Stimulated activated memory B cell treated with anti-CD40 and anti-IgM and Interleukin-4, amounts not matched to agents 10 μg/mL and 1 μg/mL and 100 μg/mL, for 72 hours (primary cell): ENCODE results near the gene FMN1.
"Not testable (repeated sequence)": the region's sequence is repeated elsewhere in the genome, so short reads cannot be mapped to it uniquely, and the experiment has no call there.

Source experiments
- ATAC-seq: fragments of 150-1000 bp; cut with Tn5 transposase; 2 replicates; pipeline ENCODE4 v1.10.0; 2021
- H3K27ac Mint-ChIP-seq: one replicate; pipeline ENCODE4 v1.8.0; 2022; ENCODE audit warnings: mild to moderate bottlenecking, mixed read lengths
- H3K27me3 Mint-ChIP-seq: one replicate; pipeline ENCODE4 v1.8.0; 2022; ENCODE audit warnings: mixed read lengths
- H3K36me3 Mint-ChIP-seq: one replicate; pipeline ENCODE4 v1.8.0; 2022; ENCODE audit warnings: mixed read lengths
- H3K4me1 Mint-ChIP-seq: one replicate; pipeline ENCODE4 v1.8.0; 2022; ENCODE audit warnings: mixed read lengths
- H3K4me3 Mint-ChIP-seq: one replicate; pipeline ENCODE4 v1.8.0; 2022; ENCODE audit warnings: mild to moderate bottlenecking, moderate library complexity, mixed read lengths
- H3K9me3 Mint-ChIP-seq: one replicate; pipeline ENCODE4 v1.8.0; 2022; ENCODE audit warnings: mixed read lengths

FMN1 gene

GRCh38 chr15:32866454-32867312 is 327.8 kb downstream of the FMN1 start:
- Mint-ChIP-seq H3K4me1 (peaks cover 41% of the 10 kb centered on the region), H3K36me3 (no peaks in the 10 kb centered on the region), H3K27ac (peak overlapping the region; percentile 3), H3K4me3 (no peak overlapping the region), H3K27me3 (no peaks in the 10 kb centered on the region), H3K9me3 (no peaks in the 10 kb centered on the region)
- ATAC-seq = peak; percentile 40

GRCh38 chr15:32864841-32865240 is 329.7 kb downstream of the FMN1 start:
- no peak for ATAC-seq
- Mint-ChIP-seq H3K27me3 (no peaks in the 10 kb centered on the region), H3K4me1 (peaks cover 29% of the 10 kb centered on the region), H3K36me3 (no peaks in the 10 kb centered on the region), H3K27ac (no peak overlapping the region), H3K4me3 (no peak overlapping the region), H3K9me3 (no peaks in the 10 kb centered on the region)

GRCh38 chr15:32864051-32864450 is 330.5 kb downstream of the FMN1 start:
- Mint-ChIP-seq H3K27ac (no peak overlapping the region), H3K9me3 (no peaks in the 10 kb centered on the region), H3K36me3 (no peaks in the 10 kb centered on the region), H3K4me3 (no peak overlapping the region), H3K27me3 (no peaks in the 10 kb centered on the region), H3K4me1 (peaks cover 21% of the 10 kb centered on the region)
- ATAC-seq = no peak

DNA sequence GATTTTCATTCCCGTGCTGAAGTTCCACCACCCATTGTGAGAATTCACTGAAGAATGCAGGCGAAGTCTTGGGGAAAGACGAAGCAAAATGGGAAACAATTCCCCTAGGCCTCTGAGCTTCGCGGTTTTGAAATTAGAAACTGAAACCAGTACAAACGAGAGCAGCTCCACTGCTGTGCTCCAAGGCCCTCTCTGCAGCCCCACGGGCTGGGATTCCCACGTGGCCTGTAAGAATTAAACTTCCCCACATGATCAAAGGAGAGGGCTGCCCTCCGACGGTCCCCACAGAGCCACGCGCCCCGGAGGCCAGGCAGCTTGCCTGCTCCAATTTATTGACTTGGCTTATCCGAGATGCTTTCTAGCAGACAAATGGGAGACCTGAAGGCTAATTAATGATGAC is 332.8 kb downstream of the FMN1 start:
- H3K36me3 Mint-ChIP-seq = no peaks in the 10 kb centered on the region
- peaks cover 16% of the 10 kb centered on the region for H3K4me1 Mint-ChIP-seq
- H3K4me3 Mint-ChIP-seq = peak overlapping the region; percentile 51
- H3K27ac Mint-ChIP-seq = no peak overlapping the region
- H3K27me3 Mint-ChIP-seq = no peaks in the 10 kb centered on the region
- peak; percentile 54 for ATAC-seq
- no peaks in the 10 kb centered on the region for H3K9me3 Mint-ChIP-seq

- no peak for ATAC-seq
- Mint-ChIP-seq H3K27ac (no peak overlapping the region), H3K9me3 (no peaks in the 10 kb centered on the region), H3K4me3 (no peak overlapping the region), H3K27me3 (no peaks in the 10 kb centered on the region), H3K36me3 (no peaks in the 10 kb centered on the region), H3K4me1 (peaks cover 12% of the 10 kb centered on the region)
Measured at GRCh38 chr15:32861174-32861573, 333.3 kb downstream of the FMN1 start.

DNA sequence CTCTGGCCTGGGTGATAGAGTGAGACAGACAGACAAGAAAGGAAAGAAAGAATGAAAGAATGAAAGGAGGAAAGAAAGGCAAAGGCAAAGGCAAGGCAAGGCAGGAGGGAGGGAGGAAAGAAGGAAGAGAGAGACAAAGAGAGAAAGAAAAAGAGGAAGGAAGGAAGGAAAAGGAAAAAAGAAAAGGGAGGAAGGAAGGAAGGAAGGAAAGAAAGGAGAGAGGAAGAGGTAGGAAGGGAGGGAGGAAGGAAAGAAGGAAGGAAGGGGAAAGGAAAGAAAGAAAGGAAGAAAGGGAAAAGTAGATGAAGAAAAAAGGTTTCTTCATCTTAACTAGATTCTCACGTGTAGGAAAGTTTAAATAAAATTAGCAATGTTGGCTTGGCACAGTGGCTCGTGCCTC is 334.5 kb downstream of the FMN1 start:
- Mint-ChIP-seq H3K4me1 (peaks cover 12% of the 10 kb centered on the region), H3K9me3 (no peaks in the 10 kb centered on the region), H3K36me3 (no peaks in the 10 kb centered on the region), H3K27me3 (no peaks in the 10 kb centered on the region), H3K27ac (peak overlapping the region; percentile 17), H3K4me3 (no peak overlapping the region)
- no peak for ATAC-seq

DNA sequence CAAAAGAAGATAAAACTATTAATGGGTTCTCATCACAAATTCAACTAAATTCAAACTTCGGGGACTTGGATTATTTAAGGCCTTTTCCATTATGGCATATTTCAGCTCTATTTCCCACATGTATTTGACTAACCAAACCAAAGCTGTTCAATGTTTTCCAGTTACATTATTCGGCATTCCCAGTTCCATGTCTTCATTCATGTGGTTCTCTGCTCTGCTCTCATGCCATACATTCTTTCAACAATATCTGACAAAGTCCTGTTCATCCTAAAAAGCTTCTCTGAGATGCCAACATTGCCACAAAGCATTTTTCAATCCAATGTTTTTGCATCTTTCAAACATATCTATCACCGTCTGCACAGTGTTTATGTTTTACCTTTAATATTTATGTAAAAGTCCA is 335.3 kb downstream of the FMN1 start:
- H3K27ac Mint-ChIP-seq = no peak overlapping the region
- H3K36me3 Mint-ChIP-seq = no peaks in the 10 kb centered on the region
- no peaks in the 10 kb centered on the region for H3K27me3 Mint-ChIP-seq
- no peak overlapping the region for H3K4me3 Mint-ChIP-seq
- peaks cover 12% of the 10 kb centered on the region for H3K4me1 Mint-ChIP-seq
- no peaks in the 10 kb centered on the region for H3K9me3 Mint-ChIP-seq
- no peak for ATAC-seq

GRCh38 chr15:32857732-32858131 is 336.8 kb downstream of the FMN1 start:
- Mint-ChIP-seq H3K4me3 (no peak overlapping the region), H3K27ac (no peak overlapping the region), H3K9me3 (no peaks in the 10 kb centered on the region), H3K36me3 (no peaks in the 10 kb centered on the region), H3K27me3 (no peaks in the 10 kb centered on the region), H3K4me1 (peaks cover 12% of the 10 kb centered on the region)
- no peak for ATAC-seq

DNA sequence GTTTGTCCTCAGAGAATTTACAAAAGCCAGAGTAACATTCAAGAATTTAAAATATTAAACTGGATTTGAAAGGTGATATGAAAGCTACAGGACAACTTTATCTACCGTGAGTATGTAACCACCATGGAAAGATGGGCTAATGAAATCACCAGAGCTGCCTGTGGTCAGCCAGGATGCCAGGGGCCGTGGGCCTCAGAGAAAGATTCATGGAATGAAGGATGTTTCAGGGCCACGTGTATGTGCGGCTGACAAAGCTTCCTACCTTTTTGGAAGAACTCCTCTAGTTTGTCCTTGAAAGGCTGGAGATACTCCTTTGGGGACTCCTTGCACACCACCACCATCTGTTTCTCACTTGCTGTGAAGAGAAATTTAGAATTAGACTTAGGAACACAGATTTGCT is 337.8 kb downstream of the FMN1 start:
- H3K36me3 Mint-ChIP-seq = no peaks in the 10 kb centered on the region
- peaks cover 8% of the 10 kb centered on the region for H3K4me1 Mint-ChIP-seq
- no peak overlapping the region for H3K27ac Mint-ChIP-seq
- H3K4me3 Mint-ChIP-seq = no peak overlapping the region
- H3K27me3 Mint-ChIP-seq = no peaks in the 10 kb centered on the region
- no peaks in the 10 kb centered on the region for H3K9me3 Mint-ChIP-seq
- ATAC-seq = no peak

- Mint-ChIP-seq H3K36me3 (no peaks in the 10 kb centered on the region), H3K27me3 (no peaks in the 10 kb centered on the region), H3K4me3 (no peak overlapping the region), H3K4me1 (peaks cover 5% of the 10 kb centered on the region), H3K9me3 (no peaks in the 10 kb centered on the region), H3K27ac (no peak overlapping the region)
- no peak for ATAC-seq
Measured at GRCh38 chr15:32855942-32856341, 338.6 kb downstream of the FMN1 start.

DNA sequence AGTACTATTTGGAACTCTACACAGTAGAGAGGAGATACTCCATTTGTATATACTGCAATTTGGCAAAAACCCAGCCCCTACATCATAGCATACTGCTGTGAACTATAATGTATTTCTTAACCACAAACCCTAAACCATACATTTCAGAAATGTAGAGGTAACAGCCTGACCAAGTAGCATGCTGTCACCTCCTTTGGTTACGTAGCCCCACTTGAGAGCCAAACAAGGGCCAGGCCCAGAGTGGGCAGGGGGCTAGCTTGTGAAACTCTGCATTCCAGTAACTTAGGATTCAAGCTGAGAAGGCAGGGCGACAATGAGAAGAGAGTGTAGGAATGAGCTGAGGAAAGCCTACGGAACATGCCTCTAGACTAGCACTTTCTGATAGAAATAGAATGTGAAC is 340.9 kb downstream of the FMN1 start:
- Mint-ChIP-seq H3K4me3 (no peak overlapping the region), H3K27me3 (no peaks in the 10 kb centered on the region), H3K36me3 (no peaks in the 10 kb centered on the region), H3K9me3 (no peaks in the 10 kb centered on the region), H3K27ac (no peak overlapping the region), H3K4me1 (peaks cover 5% of the 10 kb centered on the region)
- ATAC-seq = no peak

GRCh38 chr15:32852771-32853170 is 341.7 kb downstream of the FMN1 start:
- H3K4me1 Mint-ChIP-seq = peaks cover 2% of the 10 kb centered on the region
- H3K27me3 Mint-ChIP-seq = no peaks in the 10 kb centered on the region
- H3K27ac Mint-ChIP-seq = no peak overlapping the region
- H3K4me3 Mint-ChIP-seq = no peak overlapping the region
- no peaks in the 10 kb centered on the region for H3K9me3 Mint-ChIP-seq
- H3K36me3 Mint-ChIP-seq = no peaks in the 10 kb centered on the region
- ATAC-seq = no peak

GRCh38 chr15:32852017-32852416 is 342.5 kb downstream of the FMN1 start:
- H3K9me3 Mint-ChIP-seq = no peaks in the 10 kb centered on the region

DNA sequence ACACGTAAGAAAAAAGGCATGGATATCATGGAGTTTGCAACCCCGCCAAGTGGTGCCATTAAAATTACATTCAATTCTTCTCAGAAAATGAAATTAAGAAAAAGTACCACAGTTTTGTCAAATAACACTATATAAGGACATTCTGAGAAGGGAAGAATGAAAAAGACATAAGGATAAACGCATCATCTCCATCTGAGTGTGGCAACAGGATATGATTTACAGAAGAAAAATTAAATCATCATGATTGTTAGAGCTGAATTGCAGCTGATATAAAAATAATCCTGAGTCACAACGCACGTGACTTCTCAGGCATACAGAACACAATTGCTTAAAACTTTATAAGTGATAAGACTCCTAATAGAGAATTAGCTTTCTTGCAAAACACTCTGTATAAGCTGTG is 342.9 kb downstream of the FMN1 start:
- H3K27me3 Mint-ChIP-seq = no peaks in the 10 kb centered on the region
- no peak overlapping the region for H3K27ac Mint-ChIP-seq
- no peaks in the 10 kb centered on the region for H3K9me3 Mint-ChIP-seq
- ATAC-seq = no peak
- no peaks in the 10 kb centered on the region for H3K36me3 Mint-ChIP-seq
- H3K4me3 Mint-ChIP-seq = no peak overlapping the region
- no peaks in the 10 kb centered on the region for H3K4me1 Mint-ChIP-seq

More at GRCh38 chr15:32852017-32852416, 342.5 kb downstream of the FMN1 start:
- Mint-ChIP-seq H3K4me3 (no peak overlapping the region), H3K27ac (no peak overlapping the region), H3K4me1 (no peaks in the 10 kb centered on the region), H3K27me3 (no peaks in the 10 kb centered on the region), H3K36me3 (no peaks in the 10 kb centered on the region)
- ATAC-seq = no peak

DNA sequence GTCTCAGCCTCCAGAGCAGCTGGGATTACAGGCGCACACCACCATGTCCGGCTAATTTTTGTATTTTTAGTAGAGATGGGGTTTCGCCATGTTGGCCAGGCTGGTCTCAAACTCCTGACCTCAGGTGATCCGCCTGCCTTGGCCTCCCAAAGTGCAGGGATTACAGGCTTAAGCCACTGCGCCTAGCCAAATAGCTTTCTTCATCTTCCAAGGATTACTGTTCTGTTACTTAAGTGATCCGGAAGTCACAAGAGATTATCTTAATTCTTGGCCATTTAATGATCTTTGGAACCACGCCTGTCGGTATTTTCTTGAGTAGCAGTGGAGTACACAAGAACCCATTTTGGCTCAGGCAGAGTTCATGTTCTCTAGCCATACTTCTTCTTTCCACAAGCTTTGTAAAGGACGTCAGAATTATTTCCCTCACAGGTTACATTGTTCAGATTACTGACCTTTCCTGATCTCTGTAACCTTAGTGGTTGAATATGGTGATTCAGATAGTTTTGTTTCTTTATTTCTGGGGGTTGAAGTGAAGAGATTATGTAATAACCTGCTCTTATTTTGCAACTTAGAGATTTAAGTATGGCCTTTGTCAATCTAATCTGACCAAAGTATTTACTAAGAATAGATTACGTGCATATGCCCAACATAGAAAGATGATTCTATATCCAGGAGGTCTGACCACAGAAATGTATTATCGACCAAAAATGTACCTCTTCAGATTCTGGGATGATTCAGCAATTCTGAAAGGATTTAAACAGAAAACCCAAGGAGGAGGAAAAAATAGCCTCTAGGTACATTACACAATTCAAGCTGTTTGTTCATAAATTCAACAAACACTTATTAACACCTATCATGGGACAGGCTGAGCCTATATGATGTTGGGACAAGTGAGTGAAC is 344.5 kb downstream of the FMN1 start:
- ATAC-seq = no peak
- Mint-ChIP-seq H3K9me3 (no peaks in the 10 kb centered on the region), H3K27ac (no peak overlapping the region), H3K27me3 (no peaks in the 10 kb centered on the region), H3K4me3 (no peak overlapping the region), H3K36me3 (no peaks in the 10 kb centered on the region), H3K4me1 (no peaks in the 10 kb centered on the region)

- not testable (repeated sequence) for H3K4me1 Mint-ChIP-seq, ATAC-seq, H3K36me3 Mint-ChIP-seq, H3K27me3 Mint-ChIP-seq, H3K9me3 Mint-ChIP-seq, H3K27ac Mint-ChIP-seq, H3K4me3 Mint-ChIP-seq
Measured at GRCh38 chr15:32846671-32847070, 347.8 kb downstream of the FMN1 start.
